ENCODE measurements around the gene AGFG2.

DNA sequence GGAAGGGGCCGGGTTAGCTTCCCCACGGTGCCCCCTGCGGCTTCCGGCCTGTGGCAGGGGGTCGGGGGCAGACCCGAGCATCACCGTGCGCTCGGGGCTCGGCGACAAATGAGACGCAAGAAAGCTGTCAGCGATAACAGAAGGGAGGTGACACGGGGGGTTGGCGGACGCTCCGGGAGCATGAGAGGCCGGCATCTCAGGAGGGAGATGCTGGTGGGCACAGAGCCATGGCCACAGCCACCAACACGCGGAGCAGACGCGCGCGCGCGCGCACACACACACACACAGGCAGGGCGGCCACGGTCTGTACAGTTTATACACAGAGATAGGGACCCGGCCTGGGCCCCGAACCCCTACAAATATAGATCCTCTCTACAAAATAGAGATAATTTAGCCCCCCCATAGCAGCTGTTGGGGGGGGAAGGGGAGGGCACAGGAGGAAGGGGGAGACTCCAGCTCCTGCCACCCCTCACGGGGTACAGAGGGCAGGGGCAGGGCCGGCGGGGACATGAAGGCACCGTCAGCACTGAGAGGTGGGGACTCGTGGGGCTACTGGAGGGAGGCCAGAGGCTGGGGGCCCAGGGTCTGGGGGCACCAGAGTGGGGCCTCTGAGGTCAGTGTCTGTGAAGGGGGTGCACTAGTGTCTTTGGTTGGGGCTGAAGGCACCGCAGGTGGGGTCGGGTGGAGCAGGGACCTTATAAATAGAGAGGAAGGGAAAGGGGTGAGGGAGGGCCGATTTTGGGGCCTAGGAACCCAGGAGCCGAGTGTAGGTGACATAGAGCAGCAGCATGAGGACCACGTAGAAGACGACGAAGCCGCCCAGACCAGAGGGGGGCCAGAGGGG lies 35.6 kb downstream of the AGFG2 start:
- TF ChIP-seq CTCF (IDR thresholded peaks at IDR 0.05) (no peak), POLR2AphosphoS5 (IDR thresholded peaks at IDR 0.05) (no peak), POLR2A (IDR thresholded peaks at IDR 0.05) (no peak)

Measured in prostate gland (tissue), 2 donors.